Measurements from ENCODE around the gene C2orf15. TPM values are rescaled to one million over a fixed set of nuclear protein-coding genes. Genes with fewer than 3 reads are reported as not detected.

The C2orf15 gene
- total and polyA plus RNA-seq, 4 donors, result 0.24 to 0.65 (median 0.29) TPM

DNA sequence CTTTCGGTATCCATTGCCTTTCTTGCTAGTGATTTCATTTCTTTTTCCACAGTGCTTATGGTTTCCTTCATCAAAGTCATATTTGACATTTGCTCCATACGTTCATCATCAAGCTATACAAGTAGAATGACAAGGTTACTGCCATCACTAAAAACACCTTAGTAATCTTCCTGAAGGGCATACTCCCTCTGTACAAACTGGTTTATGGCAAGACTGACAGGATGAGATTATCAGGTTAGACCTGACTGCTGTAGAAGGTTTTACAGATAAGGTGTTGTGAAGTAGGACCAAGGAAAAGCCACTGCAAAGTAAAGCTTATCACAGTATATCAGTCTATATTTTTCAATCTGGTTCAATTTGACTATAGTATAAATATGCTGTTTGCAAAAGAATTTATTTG, 37.5 kb upstream of the C2orf15 start (continued):
- TF ChIP-seq, protein P1, sequence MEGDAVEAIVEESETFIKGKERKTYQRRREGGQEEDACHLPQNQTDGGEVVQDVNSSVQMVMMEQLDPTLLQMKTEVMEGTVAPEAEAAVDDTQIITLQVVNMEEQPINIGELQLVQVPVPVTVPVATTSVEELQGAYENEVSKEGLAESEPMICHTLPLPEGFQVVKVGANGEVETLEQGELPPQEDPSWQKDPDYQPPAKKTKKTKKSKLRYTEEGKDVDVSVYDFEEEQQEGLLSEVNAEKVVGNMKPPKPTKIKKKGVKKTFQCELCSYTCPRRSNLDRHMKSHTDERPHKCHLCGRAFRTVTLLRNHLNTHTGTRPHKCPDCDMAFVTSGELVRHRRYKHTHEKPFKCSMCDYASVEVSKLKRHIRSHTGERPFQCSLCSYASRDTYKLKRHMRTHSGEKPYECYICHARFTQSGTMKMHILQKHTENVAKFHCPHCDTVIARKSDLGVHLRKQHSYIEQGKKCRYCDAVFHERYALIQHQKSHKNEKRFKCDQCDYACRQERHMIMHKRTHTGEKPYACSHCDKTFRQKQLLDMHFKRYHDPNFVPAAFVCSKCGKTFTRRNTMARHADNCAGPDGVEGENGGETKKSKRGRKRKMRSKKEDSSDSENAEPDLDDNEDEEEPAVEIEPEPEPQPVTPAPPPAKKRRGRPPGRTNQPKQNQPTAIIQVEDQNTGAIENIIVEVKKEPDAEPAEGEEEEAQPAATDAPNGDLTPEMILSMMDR (IDR thresholded peaks at IDR 0.05; ENCODE audit: low read depth, low read length, missing input control), result no peak
- TF ChIP-seq HNF4A (conservative IDR thresholded peaks at IDR 0.05), result no peak
- TF ChIP-seq, protein P2, sequence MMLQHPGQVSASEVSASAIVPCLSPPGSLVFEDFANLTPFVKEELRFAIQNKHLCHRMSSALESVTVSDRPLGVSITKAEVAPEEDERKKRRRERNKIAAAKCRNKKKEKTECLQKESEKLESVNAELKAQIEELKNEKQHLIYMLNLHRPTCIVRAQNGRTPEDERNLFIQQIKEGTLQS (IDR thresholded peaks at IDR 0.05), result no peak
- no peak for TF ChIP-seq YY1 (IDR thresholded peaks at IDR 0.05)
- no peak for TF ChIP-seq RXRA (IDR thresholded peaks at IDR 0.05)
- TF ChIP-seq NR2F2 (IDR thresholded peaks at IDR 0.05), result no peak

DNA sequence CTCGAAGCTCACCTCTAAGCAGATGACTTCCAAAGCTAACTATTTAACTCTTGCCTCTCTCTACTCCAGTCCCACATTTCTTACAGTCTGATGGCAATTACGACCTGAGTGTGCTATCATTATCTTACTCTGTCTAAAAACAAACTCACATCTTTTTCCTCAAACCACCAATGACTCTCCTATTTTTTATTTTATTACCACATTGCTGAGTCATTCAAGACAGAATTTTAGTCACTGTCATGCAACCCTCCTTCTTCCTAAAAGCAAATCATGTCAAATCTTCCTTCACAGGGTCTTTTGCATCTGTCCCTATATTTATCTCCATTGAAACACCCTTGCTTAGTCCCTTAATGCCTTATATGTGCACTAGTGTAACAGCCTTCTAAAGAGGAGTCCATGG, 34.6 kb upstream of the C2orf15 start:
- H3K9ac ChIP-seq (ENCODE audit: low read depth in 1 of 2, low read length in 2 of 2), result no peak overlapping the region
- no peak for TF ChIP-seq TAF1 (conservative IDR thresholded peaks at IDR 0.05)
- peaks cover 0 to 4% (median 0%) of the 10 kb centered on the region in 4 donors for H3K4me1 ChIP-seq (ENCODE audit: control insufficient read depth in 4 of 4, insufficient read depth in 4 of 4, low read length in 3 of 4)
- H3K4me3 ChIP-seq (ENCODE audit: low read depth in 1 of 3, low read length in 3 of 3), result no peak overlapping the region
- H3K27ac ChIP-seq (ENCODE audit: low read depth in 1 of 2, low read length in 2 of 2), result no peak overlapping the region
- no peak for DNase-seq (ENCODE audit: low spot score)
- peaks cover 0 to 3% (median 0%) of the 10 kb centered on the region in 4 donors for H3K36me3 ChIP-seq (ENCODE audit: control insufficient read depth in 4 of 4, insufficient read depth in 3 of 4, low read depth in 1 of 4, low read length in 3 of 4)
- no peaks in the 10 kb centered on the region for H3K9me3 ChIP-seq (ENCODE audit: control insufficient read depth in 4 of 4, low read length in 3 of 4)
- WGBS, result 77% methylated on average over 2 of the region's 2 CpGs
- H3K27me3 ChIP-seq (ENCODE audit: control insufficient read depth in 4 of 4, insufficient read depth in 4 of 4, low read length in 3 of 4), result no peaks in the 10 kb centered on the region

DNA sequence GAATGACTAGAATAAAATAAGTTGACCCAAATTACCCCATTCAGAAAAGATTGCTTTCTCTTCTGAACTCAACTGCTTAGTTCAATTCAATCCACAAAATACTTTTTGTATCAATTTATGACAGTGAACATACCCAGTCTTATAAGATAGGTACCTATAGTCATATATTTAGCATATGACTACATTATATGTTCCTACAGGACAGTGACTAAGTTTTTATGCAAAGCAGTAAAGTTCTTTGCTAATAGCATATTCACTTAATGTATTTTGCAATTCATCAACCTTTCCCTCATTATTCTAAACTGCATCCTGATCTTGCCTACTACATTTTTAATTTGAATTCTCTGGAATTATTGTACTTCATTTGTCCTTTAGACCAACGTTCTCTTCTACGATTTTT, 30.3 kb upstream of the C2orf15 start:
- no peak for TF ChIP-seq SP1 (IDR thresholded peaks at IDR 0.05)
- TF ChIP-seq FOXA1 (IDR thresholded peaks at IDR 0.05), result no peak
- Histone ChIP-seq H3K4me3 (ENCODE audit: low read depth in 1 of 3, low read length in 3 of 3) (no peak overlapping the region), H3K27me3 (ENCODE audit: control insufficient read depth in 4 of 4, insufficient read depth in 4 of 4, low read length in 3 of 4) (no peaks in the 10 kb centered on the region), H3K9ac (ENCODE audit: low read depth in 1 of 2, low read length in 2 of 2) (no peak overlapping the region), H3K36me3 (ENCODE audit: control insufficient read depth in 4 of 4, insufficient read depth in 3 of 4, low read depth in 1 of 4, low read length in 3 of 4) (peaks cover 0 to 2% (median 0%) of the 10 kb centered on the region in 4 donors), H3K27ac (ENCODE audit: low read depth in 1 of 2, low read length in 2 of 2) (no peak overlapping the region), H3K9me3 (ENCODE audit: control insufficient read depth in 4 of 4, low read length in 3 of 4) (no peaks in the 10 kb centered on the region), H3K4me1 (ENCODE audit: control insufficient read depth in 4 of 4, insufficient read depth in 4 of 4, low read length in 3 of 4) (no peaks in the 10 kb centered on the region)
- DNase-seq (ENCODE audit: low spot score), result no peak
- WGBS, result 86% methylated on average over 2 of the region's 2 CpGs

DNA sequence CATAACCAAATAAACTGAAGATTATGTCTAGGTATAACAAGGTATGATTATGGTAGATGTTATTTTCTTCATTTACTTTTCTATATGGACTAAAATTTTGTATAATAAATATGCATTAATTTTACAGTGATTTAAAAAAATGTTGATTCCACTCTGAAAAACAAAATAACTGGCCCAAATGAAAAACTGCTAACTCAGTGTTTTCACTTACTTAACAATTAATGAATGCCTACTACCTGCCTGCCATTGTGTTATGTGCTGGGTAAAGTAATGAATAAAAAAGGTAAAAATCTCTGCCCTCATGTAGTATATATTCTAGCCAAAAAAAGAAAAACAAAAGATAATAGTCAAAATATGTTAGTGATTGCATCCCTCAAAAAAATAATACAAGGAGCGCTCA, 29.6 kb upstream of the C2orf15 start:
- WGBS, result 95% methylated on average over 1 of the region's 1 CpG
- no peak overlapping the region for H3K27ac ChIP-seq (ENCODE audit: low read depth in 1 of 2, low read length in 2 of 2)
- no peaks in the 10 kb centered on the region for H3K4me1 ChIP-seq (ENCODE audit: control insufficient read depth in 4 of 4, insufficient read depth in 4 of 4, low read length in 3 of 4)
- no peak overlapping the region for H3K9ac ChIP-seq (ENCODE audit: low read depth in 1 of 2, low read length in 2 of 2)
- no peaks in the 10 kb centered on the region for H3K27me3 ChIP-seq (ENCODE audit: control insufficient read depth in 4 of 4, insufficient read depth in 4 of 4, low read length in 3 of 4)
- TF ChIP-seq RAD21 (IDR thresholded peaks at IDR 0.05) (no peak), EGR1 (IDR thresholded peaks at IDR 0.05; ENCODE audit: low read depth in 2 of 2) (no peak), YY1 (IDR thresholded peaks at IDR 0.05) (no peak), FOXA2 (IDR thresholded peaks at IDR 0.05) (no peak)
- TF ChIP-seq, protein P3, sequence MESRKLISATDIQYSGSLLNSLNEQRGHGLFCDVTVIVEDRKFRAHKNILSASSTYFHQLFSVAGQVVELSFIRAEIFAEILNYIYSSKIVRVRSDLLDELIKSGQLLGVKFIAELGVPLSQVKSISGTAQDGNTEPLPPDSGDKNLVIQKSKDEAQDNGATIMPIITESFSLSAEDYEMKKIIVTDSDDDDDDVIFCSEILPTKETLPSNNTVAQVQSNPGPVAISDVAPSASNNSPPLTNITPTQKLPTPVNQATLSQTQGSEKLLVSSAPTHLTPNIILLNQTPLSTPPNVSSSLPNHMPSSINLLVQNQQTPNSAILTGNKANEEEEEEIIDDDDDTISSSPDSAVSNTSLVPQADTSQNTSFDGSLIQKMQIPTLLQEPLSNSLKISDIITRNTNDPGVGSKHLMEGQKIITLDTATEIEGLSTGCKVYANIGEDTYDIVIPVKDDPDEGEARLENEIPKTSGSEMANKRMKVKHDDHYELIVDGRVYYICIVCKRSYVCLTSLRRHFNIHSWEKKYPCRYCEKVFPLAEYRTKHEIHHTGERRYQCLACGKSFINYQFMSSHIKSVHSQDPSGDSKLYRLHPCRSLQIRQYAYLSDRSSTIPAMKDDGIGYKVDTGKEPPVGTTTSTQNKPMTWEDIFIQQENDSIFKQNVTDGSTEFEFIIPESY (IDR thresholded peaks at IDR 0.05), result no peak
- peaks cover 0 to 2% (median 0%) of the 10 kb centered on the region in 4 donors for H3K36me3 ChIP-seq (ENCODE audit: control insufficient read depth in 4 of 4, insufficient read depth in 3 of 4, low read depth in 1 of 4, low read length in 3 of 4)
- no peak for DNase-seq (ENCODE audit: low spot score)
- no peaks in the 10 kb centered on the region for H3K9me3 ChIP-seq (ENCODE audit: control insufficient read depth in 4 of 4, low read length in 3 of 4)
- H3K4me3 ChIP-seq (ENCODE audit: low read depth in 1 of 3, low read length in 3 of 3), result no peak overlapping the region

Data from liver (tissue), 9 donors.